MM.1S (cell line): Measurements from ENCODE around the gene CFAP69.
"Not testable (repeated sequence)": the region's sequence is repeated elsewhere in the genome, so short reads cannot be mapped to it uniquely, and the experiment has no call there.

Source experiments
- DNase-seq: peaks from one replicate; pipeline ENCODE4 v3.0.0-alpha.2; 2015
- H2AFZ ChIP-seq: fragments of 300-600 bp; sonication (generic); 2 replicates; pipeline ENCODE4 v1.6.0; 2016; ENCODE audit warnings: antibody characterized with exemption, low read length
- H3F3A ChIP-seq: fragments of 300-600 bp; sonication (generic); 2 replicates; pipeline ENCODE4 v1.6.1; 2016; ENCODE audit warnings: mild to moderate bottlenecking, antibody characterized with exemption, low read length, moderate library complexity, mixed read lengths; ENCODE audit not compliant: insufficient read depth
- H3K27ac ChIP-seq: fragments of 300-600 bp; sonication (generic); 2 replicates; pipeline ENCODE4 v1.5.1; 2016; ENCODE audit warnings: mild to moderate bottlenecking, low read length
- H3K27me3 ChIP-seq: fragments of 300-600 bp; sonication (generic); replicated peaks from 2 replicates; pipeline ENCODE4 v1.6.0; 2016; ENCODE audit warnings: low read length; ENCODE audit not compliant: insufficient read depth
- H3K36me3 ChIP-seq: fragments of 300-600 bp; sonication (generic); replicated peaks from 2 replicates; pipeline ENCODE4 v1.6.1; 2016; ENCODE audit warnings: mild to moderate bottlenecking, low read length, mixed read lengths; ENCODE audit not compliant: insufficient read depth
- H3K4me1 ChIP-seq: fragments of 300-600 bp; sonication (generic); 2 replicates; pipeline ENCODE4 v1.6.1; 2016; ENCODE audit warnings: low read length, mixed read lengths
- H3K4me2 ChIP-seq: fragments of 300-600 bp; sonication (generic); 2 replicates; pipeline ENCODE4 v1.6.0; 2016; ENCODE audit warnings: low read depth, low read length
- H3K4me3 ChIP-seq: fragments of 300-600 bp; sonication (generic); 2 replicates; pipeline ENCODE4 v1.5.1; 2016; ENCODE audit warnings: low read length, mixed read lengths
- H3K79me2 ChIP-seq: fragments of 300-600 bp; sonication (generic); 2 replicates; pipeline ENCODE4 v1.6.1; 2016; ENCODE audit warnings: mixed run types, low read length, mixed read lengths
- H3K9ac ChIP-seq: fragments of 300-600 bp; sonication (generic); 2 replicates; pipeline ENCODE4 v1.6.1; 2016; ENCODE audit warnings: low read length, mixed read lengths
- H3K9me2 ChIP-seq: fragments of 300-600 bp; sonication (generic); replicated peaks from 2 replicates; pipeline ENCODE4 v1.6.1; 2016; ENCODE audit warnings: mild to moderate bottlenecking, low read length, mixed read lengths; ENCODE audit not compliant: insufficient read depth
- H3K9me3 ChIP-seq: fragments of 300-600 bp; sonication (generic); replicated peaks from 2 replicates; pipeline ENCODE4 v1.6.1; 2016; ENCODE audit warnings: mild to moderate bottlenecking, low read length, mixed read lengths; ENCODE audit not compliant: insufficient read depth
- H4K20me1 ChIP-seq: fragments of 300-600 bp; sonication (generic); 2 replicates; pipeline ENCODE4 v1.6.1; 2016; ENCODE audit warnings: mild to moderate bottlenecking, low read length, moderate library complexity, mixed read lengths; ENCODE audit not compliant: insufficient read depth
- CTCF ChIP-seq: fragments of 300-600 bp; sonication (generic); IDR thresholded peaks from 2 replicates; pipeline ENCODE4 v1.5.1; 2016; ENCODE audit warnings: antibody characterized with exemption, low read length, mixed read lengths
- EZH2 ChIP-seq: fragments of 300-600 bp; sonication (generic); optimal IDR thresholded peaks from 2 replicates; pipeline ENCODE3; 2017; ENCODE audit warnings: low read depth, mild to moderate bottlenecking, antibody characterized with exemption, low read length, mixed read lengths
- EZH2phosphoT487 ChIP-seq: fragments of 300-600 bp; sonication (generic); IDR thresholded peaks from 2 replicates; pipeline ENCODE4 v1.6.1; 2018; ENCODE audit warnings: antibody characterized with exemption, low read length

The CFAP69 gene

GRCh38 chr7:90326500-90326899, 81.5 kb downstream of the CFAP69 start:
- Histone ChIP-seq H4K20me1 (no peaks in the 10 kb centered on the region), H3K9me2 (no peaks in the 10 kb centered on the region), H3K4me3 (no peak overlapping the region), H3K9me3 (no peaks in the 10 kb centered on the region), H3K79me2 (no peaks in the 10 kb centered on the region), H3K9ac (no peak overlapping the region), H3K4me2 (no peak overlapping the region), H2AFZ (no peak overlapping the region), H3K4me1 (no peaks in the 10 kb centered on the region), H3K27ac (no peak overlapping the region), H3F3A (no peaks in the 10 kb centered on the region), H3K36me3 (no peaks in the 10 kb centered on the region), H3K27me3 (no peaks in the 10 kb centered on the region)
- DNase-seq = no peak
- no peak for TF ChIP-seq CTCF
- TF ChIP-seq EZH2phosphoT487 = no peak
- no peak for TF ChIP-seq EZH2

GRCh38 chr7:90334193-90334843, 89.3 kb downstream of the CFAP69 start:
- Histone ChIP-seq H3K9me2 (no peaks in the 10 kb centered on the region), H3K36me3 (no peaks in the 10 kb centered on the region), H3K9me3 (no peaks in the 10 kb centered on the region), H3K4me3 (no peak overlapping the region), H3K27ac (no peak overlapping the region), H2AFZ (no peak overlapping the region), H3K27me3 (no peaks in the 10 kb centered on the region), H3F3A (no peaks in the 10 kb centered on the region), H3K4me1 (no peaks in the 10 kb centered on the region), H4K20me1 (no peaks in the 10 kb centered on the region), H3K79me2 (no peaks in the 10 kb centered on the region), H3K4me2 (no peak overlapping the region), H3K9ac (no peak overlapping the region)
- DNase-seq = no peak
- no peak for TF ChIP-seq CTCF
- no peak for TF ChIP-seq EZH2
- TF ChIP-seq EZH2phosphoT487 = no peak

- DNase-seq, H3K4me2 ChIP-seq, H3K4me1 ChIP-seq, H3K4me3 ChIP-seq, H2AFZ ChIP-seq, H3K27ac ChIP-seq, H3K9ac ChIP-seq, H3K9me2 ChIP-seq, H4K20me1 ChIP-seq, H3F3A ChIP-seq, H3K9me3 ChIP-seq, H3K27me3 ChIP-seq, H3K79me2 ChIP-seq, H3K36me3 ChIP-seq: not testable (repeated sequence)
Measured at GRCh38 chr7:90334926-90335325, 90.0 kb downstream of the CFAP69 start.

GRCh38 chr7:90337106-90337505, 92.1 kb downstream of the CFAP69 start:
- no peak for TF ChIP-seq CTCF
- no peak overlapping the region for H3K4me3 ChIP-seq
- no peaks in the 10 kb centered on the region for H3K27me3 ChIP-seq
- H3K79me2 ChIP-seq = no peaks in the 10 kb centered on the region
- H3K4me1 ChIP-seq = no peaks in the 10 kb centered on the region
- no peak overlapping the region for H3K27ac ChIP-seq
- no peaks in the 10 kb centered on the region for H3K9me3 ChIP-seq
- no peak overlapping the region for H3K9ac ChIP-seq
- no peaks in the 10 kb centered on the region for H4K20me1 ChIP-seq
- H2AFZ ChIP-seq = no peak overlapping the region
- H3F3A ChIP-seq = no peaks in the 10 kb centered on the region
- H3K36me3 ChIP-seq = no peaks in the 10 kb centered on the region
- no peak overlapping the region for H3K4me2 ChIP-seq
- H3K9me2 ChIP-seq = no peaks in the 10 kb centered on the region
- no peak for DNase-seq
